ENCODE data around the gene RAI14.

The RAI14 gene

DNA sequence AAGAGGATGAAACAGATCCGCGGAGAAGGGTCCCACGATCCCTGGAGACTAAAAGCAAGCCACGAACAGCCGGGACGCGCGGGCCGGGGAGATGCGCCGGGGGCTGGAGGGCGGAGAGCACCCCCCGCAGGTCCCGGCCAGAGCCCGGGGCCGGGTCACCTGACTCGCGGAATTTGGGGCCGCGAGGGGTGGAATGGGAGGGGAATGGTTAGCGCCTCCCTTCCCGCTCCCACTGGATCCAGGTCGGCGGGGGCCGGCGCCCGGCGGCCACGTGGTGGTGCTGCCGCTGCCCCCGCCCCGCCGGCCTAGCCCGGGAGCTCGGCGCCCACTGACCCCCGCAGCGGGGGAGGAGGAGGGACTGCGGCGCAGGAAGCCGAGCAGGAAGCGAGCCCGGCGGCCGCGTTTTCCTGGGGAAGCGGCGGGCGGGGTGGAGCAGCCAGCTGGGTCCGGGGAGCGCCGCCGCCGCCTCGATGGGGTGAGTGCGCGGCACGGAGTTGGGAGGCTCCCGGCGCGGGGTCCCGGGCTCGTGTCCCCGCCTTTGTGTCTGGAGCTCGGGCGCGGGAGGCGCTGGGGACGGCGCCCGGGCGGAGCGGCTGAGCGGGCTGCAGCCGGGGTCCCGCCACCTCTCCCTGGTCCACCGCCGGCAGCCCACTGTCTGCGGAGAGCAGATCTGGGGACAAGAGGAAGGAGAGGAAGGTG lies at the start of gene RAI14:
TSS of gene RAI14 (plus strand) at position 328 of the 699 bp plus-strand sequence. CDS start 30,592 bp downstream, outside the sequence.
- TF ChIP-seq, protein P1, sequence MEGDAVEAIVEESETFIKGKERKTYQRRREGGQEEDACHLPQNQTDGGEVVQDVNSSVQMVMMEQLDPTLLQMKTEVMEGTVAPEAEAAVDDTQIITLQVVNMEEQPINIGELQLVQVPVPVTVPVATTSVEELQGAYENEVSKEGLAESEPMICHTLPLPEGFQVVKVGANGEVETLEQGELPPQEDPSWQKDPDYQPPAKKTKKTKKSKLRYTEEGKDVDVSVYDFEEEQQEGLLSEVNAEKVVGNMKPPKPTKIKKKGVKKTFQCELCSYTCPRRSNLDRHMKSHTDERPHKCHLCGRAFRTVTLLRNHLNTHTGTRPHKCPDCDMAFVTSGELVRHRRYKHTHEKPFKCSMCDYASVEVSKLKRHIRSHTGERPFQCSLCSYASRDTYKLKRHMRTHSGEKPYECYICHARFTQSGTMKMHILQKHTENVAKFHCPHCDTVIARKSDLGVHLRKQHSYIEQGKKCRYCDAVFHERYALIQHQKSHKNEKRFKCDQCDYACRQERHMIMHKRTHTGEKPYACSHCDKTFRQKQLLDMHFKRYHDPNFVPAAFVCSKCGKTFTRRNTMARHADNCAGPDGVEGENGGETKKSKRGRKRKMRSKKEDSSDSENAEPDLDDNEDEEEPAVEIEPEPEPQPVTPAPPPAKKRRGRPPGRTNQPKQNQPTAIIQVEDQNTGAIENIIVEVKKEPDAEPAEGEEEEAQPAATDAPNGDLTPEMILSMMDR (IDR thresholded peaks at IDR 0.05) = peak; percentile 24; the same call in 1 of the 2 replicates

DNA sequence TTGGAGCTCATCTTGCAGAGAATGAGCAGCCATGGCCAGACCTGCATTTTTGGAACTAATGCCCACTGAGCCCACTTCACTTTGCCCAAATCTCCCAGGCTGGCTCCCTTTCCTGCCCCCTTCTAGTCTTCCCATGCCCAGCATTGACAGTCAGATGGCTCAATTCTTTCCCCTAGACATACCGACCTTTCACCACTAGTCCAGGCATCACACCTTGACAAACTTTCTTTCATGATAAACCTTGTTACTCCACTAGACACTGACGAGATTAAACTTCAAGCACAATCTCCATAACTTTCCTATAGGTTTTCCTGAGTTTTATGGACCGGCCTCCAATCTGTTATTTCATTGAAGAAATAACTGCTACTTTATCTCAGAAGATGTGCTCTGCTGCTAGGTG lies 47.8 kb upstream of the RAI14 start:
- TF ChIP-seq, protein P1 (IDR thresholded peaks at IDR 0.05) = no peak

DNA sequence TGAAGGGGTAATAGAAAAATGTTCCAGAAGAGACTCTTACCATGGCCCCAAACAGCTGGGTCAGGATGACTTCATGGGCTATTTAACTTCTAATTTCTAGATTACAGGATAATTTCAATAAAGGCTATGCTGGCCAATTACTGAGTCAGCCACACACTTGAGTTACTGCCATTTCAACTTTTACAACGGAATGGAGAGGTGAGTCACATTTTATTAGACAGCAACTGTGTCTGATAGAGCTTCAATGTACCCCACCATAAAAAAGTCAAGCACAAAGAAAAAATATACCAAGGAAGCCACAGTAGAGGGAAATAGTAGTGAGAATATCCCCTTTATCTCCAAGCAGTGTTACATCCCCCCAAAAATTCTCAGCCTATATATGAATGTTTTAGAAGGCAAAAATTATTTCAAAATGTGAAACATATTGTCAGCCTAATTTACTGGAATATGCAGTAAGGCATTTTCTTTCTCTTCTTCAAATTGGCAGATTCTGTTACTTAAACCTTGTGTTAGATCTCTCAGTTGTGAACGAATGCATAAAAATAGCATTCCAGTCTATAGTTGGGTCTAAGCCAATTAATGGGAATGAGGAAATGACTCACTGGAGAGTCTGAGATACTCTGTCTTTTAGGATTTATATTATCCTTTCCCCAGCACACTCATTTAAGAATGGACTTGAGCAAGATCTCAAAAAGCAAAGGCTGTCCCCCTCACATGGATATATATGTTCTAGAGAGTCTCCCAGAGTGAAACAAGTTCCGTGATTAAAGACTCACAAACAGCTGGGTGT lies 47.1 kb upstream of the RAI14 start:
- TF ChIP-seq, protein P1 (IDR thresholded peaks at IDR 0.05) = no peak

DNA sequence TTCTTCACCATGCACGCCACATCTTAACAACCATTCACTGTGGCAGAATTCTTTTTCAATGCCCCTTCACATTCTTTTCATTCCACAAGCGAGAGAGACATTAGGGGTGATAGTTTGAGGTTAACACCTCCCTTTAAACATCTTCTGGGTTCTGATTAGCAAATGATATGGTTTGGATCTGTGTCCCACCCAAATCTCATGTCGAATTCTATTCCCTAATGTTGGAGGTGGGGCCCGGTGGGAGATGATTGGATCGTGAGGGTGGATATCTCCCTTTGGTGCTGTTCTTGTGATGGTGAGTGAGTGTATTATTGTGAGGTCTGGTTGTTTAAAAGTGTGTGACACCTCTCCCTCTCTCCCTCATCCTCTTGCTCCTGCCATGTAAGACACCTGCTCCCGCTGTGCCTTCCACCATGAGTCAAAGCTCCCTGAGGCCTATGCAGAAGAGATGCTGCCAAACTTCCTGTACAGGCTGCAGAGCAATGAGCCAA lies 46.1 kb upstream of the RAI14 start:
- TF ChIP-seq, protein P1 (IDR thresholded peaks at IDR 0.05) = no peak

DNA sequence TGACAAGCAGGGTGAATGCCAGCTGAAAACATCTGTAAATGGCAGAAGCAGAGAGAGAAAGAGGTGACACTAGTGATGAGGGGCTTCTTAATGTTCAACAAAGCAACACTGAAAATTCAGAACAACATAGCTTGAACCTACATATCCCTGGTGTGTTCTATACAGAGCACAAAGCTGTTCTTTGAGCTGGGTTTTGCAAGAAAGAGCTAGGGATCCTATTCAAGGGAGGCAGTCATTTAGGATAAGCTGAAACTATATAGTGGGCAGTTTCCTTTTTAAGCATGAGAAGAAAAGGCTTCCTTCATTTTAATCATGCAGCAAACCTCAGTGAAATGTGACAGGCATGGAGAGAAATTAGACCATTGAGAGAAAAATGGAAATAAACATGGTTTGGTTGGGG lies 45.6 kb upstream of the RAI14 start:
- TF ChIP-seq, protein P1 (IDR thresholded peaks at IDR 0.05) = no peak

DNA sequence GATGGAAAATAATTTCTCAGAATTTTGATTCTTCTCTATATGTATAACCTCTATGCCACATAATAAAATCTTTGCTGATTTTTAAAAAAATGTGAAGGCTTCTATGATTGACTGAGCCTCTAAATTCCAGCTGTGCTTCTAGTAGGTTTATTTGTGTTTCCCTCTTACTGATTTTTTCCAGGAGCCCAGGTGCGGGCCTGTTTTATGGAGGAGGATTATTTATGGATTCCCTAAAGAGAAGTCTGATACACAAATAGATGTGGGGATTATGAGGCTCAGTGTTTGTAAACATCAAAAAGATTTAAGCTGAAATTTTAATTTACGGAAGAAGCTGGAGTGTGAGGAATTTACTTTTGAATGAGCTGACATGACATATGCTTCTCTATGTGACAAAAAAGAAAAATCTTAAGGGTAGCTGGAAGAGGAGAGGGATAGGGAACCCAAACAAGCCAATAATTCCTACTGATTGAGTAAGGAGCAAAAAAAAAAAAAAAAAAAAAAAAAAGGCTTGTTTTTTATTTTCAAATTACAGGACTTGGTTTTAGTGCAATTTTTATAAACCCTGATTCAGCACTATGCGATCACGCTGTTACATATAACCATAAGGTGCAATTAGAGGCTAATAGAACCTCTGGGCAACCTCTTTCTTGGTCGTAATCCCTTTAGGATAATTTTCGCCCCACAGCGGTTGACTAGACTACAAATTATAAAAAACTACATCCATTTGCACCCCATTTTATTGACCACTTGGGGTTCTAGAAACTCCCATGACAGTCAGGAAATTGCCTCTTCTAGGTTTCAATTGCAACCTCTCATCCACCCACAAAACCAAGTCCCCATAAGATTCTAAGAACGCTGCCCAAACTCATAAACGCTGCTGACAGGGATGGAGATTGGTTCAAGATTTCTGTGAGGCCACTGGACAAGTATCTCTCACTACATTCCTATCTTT lies 44.4 kb upstream of the RAI14 start:
- TF ChIP-seq, protein P1 (IDR thresholded peaks at IDR 0.05) = no peak

DNA sequence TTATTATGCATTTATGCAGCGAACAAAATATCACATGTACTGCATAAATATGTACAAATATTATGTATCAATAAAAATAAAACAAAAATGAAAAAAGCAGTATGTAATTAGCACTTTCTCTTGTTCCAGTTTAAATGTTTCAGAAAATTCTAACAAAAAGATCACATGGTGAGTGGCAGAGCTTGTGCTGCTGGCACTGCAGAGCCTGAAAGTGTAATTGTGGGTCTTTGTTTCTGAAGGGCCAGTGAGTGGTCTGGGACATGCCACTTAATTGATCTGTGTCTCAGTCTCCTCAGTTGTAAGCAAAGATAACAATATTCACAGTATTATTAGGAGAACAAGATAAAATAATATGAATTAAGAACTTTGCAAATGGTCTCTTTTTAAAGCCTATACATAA lies 39.5 kb upstream of the RAI14 start:
- TF ChIP-seq, protein P1 (IDR thresholded peaks at IDR 0.05) = no peak

All from LNCAP (cell line).